ENCODE measurements around the gene PNMA1. TPM values are rescaled to one million over a fixed set of nuclear protein-coding genes. Genes with fewer than 3 reads are reported as not detected.

PNMA1 gene
- total and polyA plus RNA-seq, 9 of the 15 experiments (the other 6 are each of a cell fraction or from before 2014, with no cell fraction given) = 1.7 to 26.4 (median 8.7) TPM

GRCh38 chr14:73741386-73741875, 27.2 kb upstream of the PNMA1 start (continued):
- TF ChIP-seq TSHZ1 (CRISPR knock-in tag; IDR thresholded peaks at IDR 0.05) = no peak
- no peak for TF ChIP-seq USF2 (CRISPR knock-in tag; IDR thresholded peaks at IDR 0.05)
- no peak for TF ChIP-seq BRCA1 (IDR thresholded peaks at IDR 0.05)
- no peak for TF ChIP-seq BRCA1 (CRISPR knock-in tag; IDR thresholded peaks at IDR 0.05)
- TF ChIP-seq RBM39 (optimal IDR thresholded peaks at IDR 0.05; ENCODE audit: low read depth, low read length) = no peak
- TF ChIP-seq ZNF324 (CRISPR knock-in tag; IDR thresholded peaks at IDR 0.05) = no peak
- no peak for TF ChIP-seq ZBTB5 (IDR thresholded peaks at IDR 0.05)
- TF ChIP-seq GMEB1 (CRISPR knock-in tag; IDR thresholded peaks at IDR 0.05) = no peak
- no peak for TF ChIP-seq SMARCC2 (IDR thresholded peaks at IDR 0.05; ENCODE audit: low read depth)
